Thyroid gland (tissue), 4 donors: ENCODE results near the gene GIMAP5.

Source experiments
- POLR2A ChIP-seq, 2 donors: fragments of 450-650 bp; IDR thresholded peaks; one replicate each; pipeline ENCODE4 v1.6.1; 2017; ENCODE audit warnings: antibody characterized with exemption in 2 of 2, mild to moderate bottlenecking in 2 of 2, moderate library complexity in 1 of 2
- TF ChIP-seq, protein P1 (sequence below), 6 experiments: fragments of 200-600 bp in 3 of 6; fragments of 450-650 bp in 3 of 6; sonication (generic) in 3 of 6; IDR thresholded peaks; one replicate each; pipeline ENCODE4 v1.5.1; 2016 to 2019; ENCODE audit warnings: antibody characterized with exemption in 6 of 6, mild to moderate bottlenecking in 2 of 6, inconsistent platforms in 1 of 6, moderate library complexity in 1 of 6

DNA sequence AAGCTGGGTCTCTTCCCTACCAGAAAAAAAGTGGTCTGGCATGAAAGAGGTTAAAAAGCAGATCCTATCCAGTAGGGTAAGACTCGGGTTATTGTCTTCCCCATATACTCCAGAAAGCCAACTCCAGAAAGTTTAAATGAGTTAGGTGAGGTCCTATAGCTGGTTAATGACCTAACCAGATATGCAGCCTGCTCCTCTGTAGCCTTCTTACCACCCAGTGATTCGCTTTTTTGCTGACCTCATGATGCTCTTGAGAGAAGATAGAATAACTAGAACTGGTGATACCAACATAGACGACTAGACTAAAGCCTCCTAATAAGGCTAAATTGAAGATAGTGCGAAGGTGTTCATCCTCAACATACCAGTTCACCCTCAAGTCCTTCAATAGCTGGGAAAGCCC is 21.5 kb upstream of the GIMAP5 start:
- TF ChIP-seq, protein P1, sequence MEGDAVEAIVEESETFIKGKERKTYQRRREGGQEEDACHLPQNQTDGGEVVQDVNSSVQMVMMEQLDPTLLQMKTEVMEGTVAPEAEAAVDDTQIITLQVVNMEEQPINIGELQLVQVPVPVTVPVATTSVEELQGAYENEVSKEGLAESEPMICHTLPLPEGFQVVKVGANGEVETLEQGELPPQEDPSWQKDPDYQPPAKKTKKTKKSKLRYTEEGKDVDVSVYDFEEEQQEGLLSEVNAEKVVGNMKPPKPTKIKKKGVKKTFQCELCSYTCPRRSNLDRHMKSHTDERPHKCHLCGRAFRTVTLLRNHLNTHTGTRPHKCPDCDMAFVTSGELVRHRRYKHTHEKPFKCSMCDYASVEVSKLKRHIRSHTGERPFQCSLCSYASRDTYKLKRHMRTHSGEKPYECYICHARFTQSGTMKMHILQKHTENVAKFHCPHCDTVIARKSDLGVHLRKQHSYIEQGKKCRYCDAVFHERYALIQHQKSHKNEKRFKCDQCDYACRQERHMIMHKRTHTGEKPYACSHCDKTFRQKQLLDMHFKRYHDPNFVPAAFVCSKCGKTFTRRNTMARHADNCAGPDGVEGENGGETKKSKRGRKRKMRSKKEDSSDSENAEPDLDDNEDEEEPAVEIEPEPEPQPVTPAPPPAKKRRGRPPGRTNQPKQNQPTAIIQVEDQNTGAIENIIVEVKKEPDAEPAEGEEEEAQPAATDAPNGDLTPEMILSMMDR (IDR thresholded peaks at IDR 0.05), result no peak
- no peak for TF ChIP-seq POLR2A (IDR thresholded peaks at IDR 0.05)
